Uterus (tissue), 4 donors: Measurements from ENCODE around the gene TRAPPC12. TPM values are rescaled to one million over a fixed set of nuclear protein-coding genes. Genes with fewer than 3 reads are reported as not detected.

Source experiments
- DNase-seq, 2 donors: peaks; one replicate each; pipeline ENCODE4 v3.0.0-alpha.2; 2019 to 2020
- H3K27ac ChIP-seq, 2 donors: fragments of 200-600 bp; sonication (generic); 1 replicate in 1 of 2; 2 replicates in 1 of 2; pipeline ENCODE4 v1.5.1; 2016 to 2018
- H3K27me3 ChIP-seq, 2 donors: fragments of 200-600 bp; sonication (generic); one replicate each; pipeline ENCODE4 v1.5.1; 2018 to 2019; ENCODE audit warnings: control low read depth in 1 of 2
- H3K36me3 ChIP-seq, 2 donors: fragments of 200-600 bp; sonication (generic); one replicate each; pipeline ENCODE4 v1.5.1; 2019; ENCODE audit warnings: control low read depth in 1 of 2
- H3K4me1 ChIP-seq, 2 donors: fragments of 200-600 bp; sonication (generic); one replicate each; pipeline ENCODE4 v1.5.1; 2018 to 2019; ENCODE audit warnings: control low read depth in 1 of 2
- H3K4me3 ChIP-seq, 2 donors: fragments of 200-600 bp; sonication (generic); 1 replicate in 1 of 2; 2 replicates in 1 of 2; pipeline ENCODE4 v1.5.1; 2018 to 2019; ENCODE audit warnings: mild to moderate bottlenecking in 1 of 2
- H3K9me3 ChIP-seq, 2 donors: fragments of 200-600 bp; sonication (generic); one replicate each; pipeline ENCODE4 v1.5.1; 2019; ENCODE audit warnings: control low read depth in 1 of 2
- POLR2A ChIP-seq, 2 donors: fragments of 450-650 bp; IDR thresholded peaks; one replicate each; pipeline ENCODE4 v1.6.1; 2016; ENCODE audit warnings: antibody characterized with exemption in 2 of 2, mild to moderate bottlenecking in 1 of 2, moderate library complexity in 1 of 2
- intact Hi-C: fragments of 100-400 bp; cut with DNase I; formaldehyde crosslinking; loops from one replicate; pipeline ENCODE4 v1.15.1; 2023; ENCODE audit warnings: low total_unique reads
- total RNA-seq, 4 donors: library from RNA; depleted of rRNA in 3 of 4; stranded (reverse); fragments of >200 nt in 3 of 4; gene quantifications; one replicate each; pipeline versions ENCODE4 v1.1.0 to v1.2.4, GENCODE V29; 2014 to 2023
- TF ChIP-seq, protein P1 (sequence below), 4 experiments: fragments of 200-600 bp in 2 of 4; fragments of 450-650 bp in 2 of 4; sonication (generic) in 2 of 4; IDR thresholded peaks; one replicate each; pipeline ENCODE4 v1.5.1; 2016 to 2019; ENCODE audit warnings: antibody characterized with exemption in 4 of 4, mild to moderate bottlenecking in 2 of 4, moderate library complexity in 1 of 4
- donor health status: DM: yes; HTN: yes; CAD: no.

Gene TRAPPC12
- total RNA-seq, 4 donors from 2014 or later, result 15.6 to 149 (median 66.5) TPM

- no peak overlapping the region for H3K27ac ChIP-seq
- TF ChIP-seq, protein P1, sequence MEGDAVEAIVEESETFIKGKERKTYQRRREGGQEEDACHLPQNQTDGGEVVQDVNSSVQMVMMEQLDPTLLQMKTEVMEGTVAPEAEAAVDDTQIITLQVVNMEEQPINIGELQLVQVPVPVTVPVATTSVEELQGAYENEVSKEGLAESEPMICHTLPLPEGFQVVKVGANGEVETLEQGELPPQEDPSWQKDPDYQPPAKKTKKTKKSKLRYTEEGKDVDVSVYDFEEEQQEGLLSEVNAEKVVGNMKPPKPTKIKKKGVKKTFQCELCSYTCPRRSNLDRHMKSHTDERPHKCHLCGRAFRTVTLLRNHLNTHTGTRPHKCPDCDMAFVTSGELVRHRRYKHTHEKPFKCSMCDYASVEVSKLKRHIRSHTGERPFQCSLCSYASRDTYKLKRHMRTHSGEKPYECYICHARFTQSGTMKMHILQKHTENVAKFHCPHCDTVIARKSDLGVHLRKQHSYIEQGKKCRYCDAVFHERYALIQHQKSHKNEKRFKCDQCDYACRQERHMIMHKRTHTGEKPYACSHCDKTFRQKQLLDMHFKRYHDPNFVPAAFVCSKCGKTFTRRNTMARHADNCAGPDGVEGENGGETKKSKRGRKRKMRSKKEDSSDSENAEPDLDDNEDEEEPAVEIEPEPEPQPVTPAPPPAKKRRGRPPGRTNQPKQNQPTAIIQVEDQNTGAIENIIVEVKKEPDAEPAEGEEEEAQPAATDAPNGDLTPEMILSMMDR (IDR thresholded peaks at IDR 0.05), result no peak
- no peak for TF ChIP-seq POLR2A (IDR thresholded peaks at IDR 0.05)
- DNase-seq, result no peak
- no peaks in the 10 kb centered on the region for H3K4me1 ChIP-seq
- H3K4me3 ChIP-seq, result no peak overlapping the region
- no peaks in the 10 kb centered on the region for H3K9me3 ChIP-seq
- no peaks in the 10 kb centered on the region for H3K27me3 ChIP-seq
- H3K36me3 ChIP-seq, result no peaks in the 10 kb centered on the region
- intact Hi-C loops, result no loop called here
Observed at GRCh38 chr2:3413697-3414096, 34.2 kb downstream of the TRAPPC12 start.

DNA sequence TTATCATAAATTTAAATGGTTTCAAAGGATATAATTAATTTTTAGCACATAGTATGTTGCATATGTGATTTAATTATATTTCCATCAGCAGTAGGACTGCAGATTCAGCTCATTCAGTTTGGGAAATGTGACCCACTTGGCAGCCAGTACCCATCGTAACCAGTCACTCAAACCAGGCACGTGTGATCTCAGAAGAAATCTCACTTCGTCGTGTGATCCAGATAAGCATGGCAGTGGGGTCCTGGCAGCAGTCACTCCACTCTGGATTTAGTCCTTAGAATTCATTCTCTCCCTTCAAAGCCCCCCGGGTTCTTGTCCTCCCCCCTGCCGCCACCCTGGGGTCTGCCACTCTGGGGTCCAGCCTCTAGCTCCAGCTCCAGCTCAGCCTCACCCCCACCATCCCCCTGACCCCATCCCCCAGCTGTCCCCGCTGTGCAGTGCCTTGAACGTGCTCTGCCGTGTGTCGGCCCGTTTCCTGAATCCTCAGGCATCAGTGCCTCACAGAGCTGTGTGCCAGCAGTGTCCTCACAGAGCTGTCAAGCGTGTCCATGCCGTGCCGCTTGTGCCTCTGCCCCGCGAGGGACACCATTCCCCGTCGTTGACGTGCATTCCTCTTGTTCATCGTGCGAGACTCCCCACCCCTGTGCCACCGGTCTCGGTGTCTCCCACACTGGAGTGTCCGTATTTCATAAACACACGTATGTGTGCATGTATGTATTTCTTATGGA is 34.8 kb downstream of the TRAPPC12 start:
- TF ChIP-seq POLR2A (IDR thresholded peaks at IDR 0.05), result no peak
- TF ChIP-seq, protein P1 (IDR thresholded peaks at IDR 0.05), result no peak
- Histone ChIP-seq H3K4me1 (no peaks in the 10 kb centered on the region), H3K36me3 (no peaks in the 10 kb centered on the region), H3K4me3 (no peak overlapping the region), H3K9me3 (no peaks in the 10 kb centered on the region), H3K27ac (no peak overlapping the region), H3K27me3 (no peaks in the 10 kb centered on the region)
- intact Hi-C loops, result no loop called here
- DNase-seq, result no peak

DNA sequence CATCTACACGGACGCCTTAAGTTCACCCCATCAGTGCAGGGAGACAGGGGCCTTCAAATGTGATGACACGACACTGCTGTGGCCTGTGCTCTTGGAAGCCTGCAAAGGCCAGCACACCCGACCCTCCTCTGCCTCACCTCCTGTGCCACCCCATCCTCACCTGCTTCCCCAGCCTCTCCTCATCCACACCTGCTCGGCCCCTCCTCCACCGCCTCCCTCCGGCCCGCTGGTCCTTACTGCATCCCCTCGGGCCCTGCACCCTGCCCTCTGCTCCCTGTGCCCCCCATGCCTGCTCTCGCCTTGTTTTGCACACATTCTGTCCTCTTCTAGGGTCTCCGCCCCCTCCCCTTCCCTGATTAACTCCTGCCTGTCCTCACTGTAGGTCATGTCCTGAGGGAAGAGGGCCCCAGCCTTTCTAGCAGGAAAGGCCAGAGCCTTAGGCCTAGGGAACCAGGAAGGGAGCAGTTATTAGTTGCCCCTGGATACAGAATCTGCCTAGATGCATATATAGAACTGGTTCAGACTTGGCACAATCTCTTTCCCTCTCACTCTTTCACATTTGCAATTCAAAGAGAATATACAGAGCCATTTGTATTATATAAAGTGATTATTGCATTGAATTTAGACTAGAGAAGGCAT is 39.4 kb downstream of the TRAPPC12 start:
- TF ChIP-seq, protein P1 (IDR thresholded peaks at IDR 0.05), result no peak
- TF ChIP-seq POLR2A (IDR thresholded peaks at IDR 0.05), result no peak
- Histone ChIP-seq H3K27ac (no peak overlapping the region), H3K27me3 (no peaks in the 10 kb centered on the region), H3K4me1 (no peaks in the 10 kb centered on the region), H3K4me3 (no peak overlapping the region), H3K9me3 (no peaks in the 10 kb centered on the region), H3K36me3 (no peaks in the 10 kb centered on the region)
- DNase-seq, result no peak
- intact Hi-C loops, result no loop called here

DNA sequence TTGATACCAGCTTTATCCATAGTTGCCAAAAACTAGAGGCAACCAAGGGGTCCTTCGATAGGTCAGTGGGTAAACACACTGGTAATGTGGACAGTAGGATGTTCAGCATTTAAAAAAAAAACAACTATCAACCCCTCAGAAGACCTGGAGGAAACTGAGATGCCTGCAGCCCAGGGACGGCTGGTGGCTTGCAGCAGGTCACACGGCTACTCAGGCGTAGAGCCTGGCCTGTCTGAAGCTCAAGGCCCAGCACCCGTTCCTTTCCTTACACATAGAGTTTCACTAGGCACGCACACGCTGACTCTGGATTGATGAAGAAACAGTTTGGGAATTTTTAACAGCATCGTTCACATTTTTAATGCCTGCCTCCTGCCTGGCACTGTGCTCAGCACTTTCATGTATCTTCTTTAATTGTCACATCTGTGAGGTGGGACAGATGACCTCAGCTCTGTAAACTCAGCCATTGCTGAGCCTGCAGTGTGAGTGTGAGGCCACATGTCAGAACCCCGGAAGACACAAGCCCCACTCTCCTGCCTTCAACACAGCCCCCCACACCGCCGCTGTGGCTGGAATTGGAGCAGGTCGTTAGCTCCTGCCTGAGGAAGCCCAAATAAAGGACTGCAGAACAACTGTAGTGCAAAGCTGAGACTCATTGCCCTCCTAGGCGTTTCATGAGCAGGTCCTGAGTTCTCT is 40.7 kb downstream of the TRAPPC12 start:
- H3K27me3 ChIP-seq, result no peaks in the 10 kb centered on the region
- H3K4me1 ChIP-seq, result no peaks in the 10 kb centered on the region
- no peak overlapping the region for H3K27ac ChIP-seq
- TF ChIP-seq, protein P1 (IDR thresholded peaks at IDR 0.05), result no peak
- TF ChIP-seq POLR2A (IDR thresholded peaks at IDR 0.05), result no peak
- H3K9me3 ChIP-seq, result no peaks in the 10 kb centered on the region
- intact Hi-C loops, result no loop called here
- no peak overlapping the region for H3K4me3 ChIP-seq
- DNase-seq, result no peak
- H3K36me3 ChIP-seq, result no peaks in the 10 kb centered on the region
